Activated T-cell treated with anti-CD3 and anti-CD28 coated beads for 24 hours (primary cell): ENCODE data around the gene MYMX.

Experiments used
- DNase-seq: peaks from one replicate; pipeline ENCODE4 v3.0.0-alpha.2; 2020; ENCODE audit warnings: low read depth

Gene MYMX

GRCh38 chr6:44250718-44251123 is 34.0 kb downstream of the MYMX start:
- DNase-seq = no peak

- DNase-seq = no peak
These were observed 35.1 kb downstream of the MYMX start for GRCh38 chr6:44251576-44252524.

- peak; percentile 49 for DNase-seq
These were observed 36.8 kb downstream of the MYMX start for GRCh38 chr6:44253307-44254101.

GRCh38 chr6:44254191-44255104 is 37.7 kb downstream of the MYMX start:
- no peak for DNase-seq

- peak; percentile 31 for DNase-seq
These were observed 38.5 kb downstream of the MYMX start for GRCh38 chr6:44255105-44255808.

- DNase-seq = no peak
These were observed 39.4 kb downstream of the MYMX start for GRCh38 chr6:44255871-44256774.

GRCh38 chr6:44256775-44257024 is 40.0 kb downstream of the MYMX start:
- DNase-seq = no peak

- DNase-seq = peak; percentile 59
These were observed 40.5 kb downstream of the MYMX start, which contains the start of gene SLC35B2 for GRCh38 chr6:44257025-44257752. Gene SLC35B2, minus strand, starts transcription at chr6:44257528. Its CDS starts 118 bp downstream, at chr6:44257410.

- DNase-seq = no peak
These were observed 41.1 kb downstream of the MYMX start for GRCh38 chr6:44257753-44258324.

- no peak for DNase-seq
These were observed 41.7 kb downstream of the MYMX start for GRCh38 chr6:44258325-44258863.

- DNase-seq = no peak
These were observed 42.2 kb downstream of the MYMX start for GRCh38 chr6:44258921-44259320.

- DNase-seq = no peak
These were observed 43.3 kb downstream of the MYMX start for GRCh38 chr6:44260011-44260410.

GRCh38 chr6:44260451-44261297 is 43.9 kb downstream of the MYMX start:
- DNase-seq = no peak

- no peak for DNase-seq
These were observed 44.9 kb downstream of the MYMX start for GRCh38 chr6:44261581-44261980.

GRCh38 chr6:44262467-44263353 is 46.0 kb downstream of the MYMX start:
- DNase-seq = no peak

- no peak for DNase-seq
These were observed 46.8 kb downstream of the MYMX start for GRCh38 chr6:44263354-44264100.
